BLaER1 treated with 17β-estradiol and CSF1 and Interleukin-3, amounts not matched to agents 10 nM and 100 nM (cell line): Measurements from ENCODE around the gene SIGLEC14.

Experiments used
- H3K27ac ChIP-seq, 11 experiments: shearing (Covaris generic); formaldehyde crosslinking; 2 replicates each; pipeline ENCODE4 v1.8.1; 2022
- H3K27me3 ChIP-seq, 11 experiments: shearing (Covaris generic); formaldehyde crosslinking; 2 replicates each; pipeline ENCODE4 v1.8.1; 2022
- H3K36me3 ChIP-seq, 11 experiments: shearing (Covaris generic); formaldehyde crosslinking; 2 replicates each; pipeline ENCODE4 v1.8.1; 2022
- H3K4me1 ChIP-seq, 10 experiments: shearing (Covaris generic); formaldehyde crosslinking; 2 replicates each; pipeline ENCODE4 v1.8.1; 2022
- H3K4me2 ChIP-seq, 11 experiments: shearing (Covaris generic); formaldehyde crosslinking; 2 replicates each; pipeline ENCODE4 v1.8.1; 2022
- H3K4me3 ChIP-seq, 10 experiments: shearing (Covaris generic); formaldehyde crosslinking; 2 replicates each; pipeline ENCODE4 v1.8.1; 2022
- H3K9ac ChIP-seq, 11 experiments: shearing (Covaris generic); formaldehyde crosslinking; 2 replicates each; pipeline ENCODE4 v1.8.1; 2022
- H3K9me3 ChIP-seq, 11 experiments: shearing (Covaris generic); formaldehyde crosslinking; replicated peaks in 1 of 11; 2 replicates each; pipeline ENCODE4 v1.8.1; 2022
- H4K20me1 ChIP-seq, 11 experiments: shearing (Covaris generic); formaldehyde crosslinking; 2 replicates each; pipeline ENCODE4 v1.8.1; 2022
- Cebpa-rat ChIP-seq, 11 experiments: shearing (Covaris generic); IDR thresholded peaks; 2 replicates each; pipeline ENCODE4 v1.8.1; 2022

SIGLEC14 gene

DNA sequence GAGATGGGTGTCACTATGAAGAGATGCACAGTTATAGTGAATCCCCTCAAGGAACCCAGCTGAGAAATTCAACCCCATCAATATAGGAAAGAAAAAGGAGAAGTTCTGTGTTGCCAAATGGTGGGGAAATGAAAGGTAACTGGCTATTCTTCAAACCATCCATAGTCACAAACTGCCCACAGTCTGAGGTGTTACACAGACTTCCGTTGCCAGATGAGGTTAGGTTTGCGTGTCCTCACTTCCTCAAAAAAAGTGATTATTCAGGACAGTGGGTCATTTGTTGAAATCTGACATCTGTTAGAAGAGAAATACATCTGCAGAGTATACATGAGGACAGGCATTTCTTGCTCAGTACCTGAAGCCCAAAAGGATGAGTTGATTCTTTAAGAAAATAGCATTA lies 25.4 kb downstream of the SIGLEC14 start:
- Histone ChIP-seq H3K9ac (peak overlapping the region in 1 of 11 experiments; percentile 25; a peak in 2 of 22 replicates), H3K27ac (peak overlapping the region in 7 of 11 experiments; percentile 19 to 71 (median 45); a peak in 10 of 22 replicates), H3K36me3 (peaks cover 0 to 48% (median 0%) of the 10 kb centered on the region in 11 experiments; a peak in 4 of 22 replicates), H3K4me2 (peak overlapping the region in 8 of 11 experiments; percentile 10 to 62 (median 38); a peak in 14 of 22 replicates), H3K27me3 (no peaks in the 10 kb centered on the region), H3K4me3 (no peak overlapping the region), H3K4me1 (peaks cover 0 to 41% (median 19%) of the 10 kb centered on the region in 10 experiments; a peak in 15 of 20 replicates), H4K20me1 (no peaks in the 10 kb centered on the region), H3K9me3 (0 out of 22 replicates have a peak, but pooled peaks cover 0 to 7% (median 0%) of the 10 kb centered on the region in 11 experiments)
- peak in 5 of 11 experiments; percentile 40 to 72 (median 54); a peak in 7 of 22 replicates for TF ChIP-seq Cebpa-rat (IDR thresholded peaks at IDR 0.05)

DNA sequence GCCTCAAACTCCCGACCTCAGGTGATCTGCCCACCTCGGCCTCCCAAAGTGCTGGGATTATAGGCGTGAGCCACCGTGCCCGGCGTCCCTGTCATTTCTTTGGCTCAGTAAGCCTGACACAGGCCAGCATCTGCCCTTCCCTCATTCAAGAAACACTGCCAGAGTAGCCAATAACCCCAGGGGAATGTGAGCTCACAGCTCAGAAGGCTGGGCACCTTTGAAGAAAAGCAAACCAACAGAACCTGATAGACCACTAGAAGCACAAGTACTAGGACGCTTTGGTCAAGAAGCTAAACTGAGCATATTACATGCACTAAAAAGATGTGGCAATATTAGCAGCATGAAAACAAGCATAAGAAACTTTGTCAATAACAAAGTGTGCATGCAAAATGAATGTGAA lies 30.6 kb downstream of the SIGLEC14 start:
- H3K4me3 ChIP-seq, result no peak overlapping the region
- peaks cover 0 to 44% (median 0%) of the 10 kb centered on the region in 11 experiments; a peak in 4 of 22 replicates for H3K36me3 ChIP-seq
- H3K4me1 ChIP-seq, result peaks cover 0 to 22% (median 11%) of the 10 kb centered on the region in 10 experiments; a peak in 15 of 20 replicates
- H4K20me1 ChIP-seq, result no peaks in the 10 kb centered on the region
- no peak for TF ChIP-seq Cebpa-rat (IDR thresholded peaks at IDR 0.05)
- H3K9me3 ChIP-seq, result peaks cover 7 to 20% (median 12%) of the 10 kb centered on the region in 11 experiments; a peak in 20 of 22 replicates
- H3K9ac ChIP-seq, result no peak overlapping the region
- H3K27me3 ChIP-seq, result no peaks in the 10 kb centered on the region
- H3K4me2 ChIP-seq, result peak overlapping the region in 1 of 11 experiments; percentile 35; a peak in 2 of 22 replicates
- H3K27ac ChIP-seq, result no peak overlapping the region

DNA sequence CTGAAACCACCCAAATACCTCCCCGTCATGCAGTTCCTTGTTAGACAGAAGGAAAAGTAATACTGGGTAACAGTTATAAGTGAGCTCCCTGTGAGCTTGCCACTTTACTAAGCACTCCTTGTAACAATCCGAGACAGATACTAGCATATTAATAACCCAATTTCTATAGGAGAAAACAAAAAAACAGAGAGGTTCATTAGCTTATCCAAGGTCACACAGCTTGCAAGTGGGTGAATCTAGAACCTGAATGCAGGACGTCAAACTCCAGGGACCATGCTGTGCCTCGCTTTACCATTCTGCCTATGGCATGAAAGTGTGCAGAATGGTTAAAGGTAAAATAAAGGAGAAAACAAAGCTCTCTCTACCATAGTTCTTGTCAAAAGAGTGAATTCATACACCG lies 31.8 kb downstream of the SIGLEC14 start:
- Histone ChIP-seq H4K20me1 (no peaks in the 10 kb centered on the region), H3K27me3 (no peaks in the 10 kb centered on the region), H3K36me3 (peaks cover 0 to 44% (median 0%) of the 10 kb centered on the region in 11 experiments; a peak in 4 of 22 replicates), H3K9me3 (peaks cover 7 to 20% (median 12%) of the 10 kb centered on the region in 11 experiments; a peak in 20 of 22 replicates), H3K4me1 (peaks cover 0 to 10% (median 0%) of the 10 kb centered on the region in 10 experiments; a peak in 7 of 20 replicates), H3K27ac (no peak overlapping the region), H3K4me3 (no peak overlapping the region), H3K9ac (no peak overlapping the region), H3K4me2 (no peak overlapping the region)
- no peak for TF ChIP-seq Cebpa-rat (IDR thresholded peaks at IDR 0.05)

DNA sequence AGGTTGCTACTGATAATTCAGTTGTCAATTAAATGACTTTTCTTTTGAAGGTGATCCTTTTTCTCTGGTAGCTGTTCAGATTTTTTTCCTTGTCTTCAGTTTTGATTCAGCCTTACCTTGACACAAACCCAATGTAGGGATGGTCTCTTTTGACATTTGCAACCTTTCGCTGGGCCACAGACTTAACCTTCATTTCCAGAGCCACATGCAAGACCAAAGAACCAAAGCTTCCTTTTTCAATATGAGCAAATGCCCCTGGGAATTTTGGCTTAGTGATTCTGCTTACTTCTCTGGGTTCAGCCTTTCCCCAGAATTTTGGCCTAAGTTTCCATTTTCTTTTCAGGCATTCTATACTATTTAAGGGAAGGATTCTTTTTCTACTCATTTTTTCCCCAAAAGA lies 36.0 kb downstream of the SIGLEC14 start:
- H3K36me3 ChIP-seq, result peaks cover 0 to 35% (median 0%) of the 10 kb centered on the region in 11 experiments; a peak in 4 of 22 replicates
- no peak overlapping the region for H3K27ac ChIP-seq
- TF ChIP-seq Cebpa-rat (IDR thresholded peaks at IDR 0.05), result no peak
- peaks cover 0 to 16% (median 8%) of the 10 kb centered on the region in 10 experiments; a peak in 9 of 20 replicates for H3K4me1 ChIP-seq
- no peaks in the 10 kb centered on the region for H3K27me3 ChIP-seq
- H4K20me1 ChIP-seq, result no peaks in the 10 kb centered on the region
- no peak overlapping the region for H3K9ac ChIP-seq
- H3K4me3 ChIP-seq, result no peak overlapping the region
- H3K4me2 ChIP-seq, result no peak overlapping the region
- peaks cover 7 to 20% (median 12%) of the 10 kb centered on the region in 11 experiments; a peak in 20 of 22 replicates for H3K9me3 ChIP-seq

DNA sequence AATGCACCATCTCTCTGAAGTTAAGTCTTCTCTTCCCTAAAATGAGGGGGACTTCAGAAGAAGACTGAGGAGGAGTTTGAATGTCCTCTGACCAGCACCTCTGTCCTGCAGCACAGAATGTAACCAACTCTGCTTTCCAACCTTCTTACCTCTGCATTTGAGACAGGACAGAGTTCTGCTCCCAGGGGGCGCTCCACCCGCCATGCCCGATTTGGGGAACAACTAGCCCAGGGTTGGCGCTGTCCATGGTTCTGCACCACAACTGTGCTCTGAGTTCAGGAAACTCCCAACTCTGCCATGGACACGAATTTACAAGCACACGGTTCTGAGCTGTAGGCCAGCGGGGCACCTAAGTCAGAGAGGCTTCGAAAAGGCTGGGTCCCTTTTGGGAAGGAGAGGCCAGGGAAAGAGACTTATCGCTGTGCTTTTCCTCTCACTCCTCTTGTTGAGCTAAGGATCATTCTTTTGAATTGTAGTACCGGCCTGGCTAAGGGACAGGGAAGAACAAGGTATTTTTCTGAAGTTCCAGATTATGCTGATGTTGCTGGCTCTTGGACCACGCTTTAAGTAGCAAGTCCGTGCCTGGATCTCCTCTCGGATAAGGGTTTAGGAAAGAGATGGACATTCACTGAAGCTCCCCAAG lies 38.6 kb downstream of the SIGLEC14 start:
- Histone ChIP-seq H3K9ac (no peak overlapping the region), H3K27ac (no peak overlapping the region), H4K20me1 (no peaks in the 10 kb centered on the region), H3K9me3 (peaks cover 5 to 13% (median 8%) of the 10 kb centered on the region in 11 experiments; a peak in 20 of 22 replicates), H3K4me1 (peaks cover 0 to 15% (median 8%) of the 10 kb centered on the region in 10 experiments; a peak in 8 of 20 replicates), H3K4me2 (no peak overlapping the region), H3K36me3 (peaks cover 0 to 16% (median 0%) of the 10 kb centered on the region in 11 experiments; a peak in 4 of 22 replicates), H3K4me3 (no peak overlapping the region), H3K27me3 (no peaks in the 10 kb centered on the region)
- no peak for TF ChIP-seq Cebpa-rat (IDR thresholded peaks at IDR 0.05)

DNA sequence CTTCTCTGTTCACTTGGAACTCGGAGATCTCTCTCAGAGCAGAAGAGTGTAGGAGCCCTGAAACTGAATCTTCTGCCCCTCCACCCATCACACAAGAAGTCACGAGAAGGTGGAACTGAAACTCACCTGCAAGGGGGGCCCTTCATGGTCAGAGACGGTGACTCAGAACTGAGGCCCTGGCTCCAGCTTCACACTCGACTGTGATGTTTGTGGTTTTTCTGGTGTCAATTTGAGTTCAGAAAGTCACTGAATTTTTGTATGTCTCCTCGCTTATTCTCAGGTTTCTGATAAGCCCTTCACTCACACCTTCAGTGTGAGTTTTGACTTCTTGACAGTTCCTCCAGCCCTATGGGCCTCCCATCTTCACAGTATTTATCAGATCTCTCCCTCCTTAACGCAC lies 39.5 kb downstream of the SIGLEC14 start:
- Histone ChIP-seq H3K4me1 (peaks cover 4 to 20% (median 13%) of the 10 kb centered on the region in 10 experiments; a peak in 16 of 20 replicates), H3K36me3 (peaks cover 0 to 7% (median 0%) of the 10 kb centered on the region in 11 experiments; a peak in 3 of 22 replicates), H3K4me2 (peak overlapping the region in 6 of 11 experiments; percentile 16 to 36 (median 24); a peak in 8 of 22 replicates), H3K9me3 (peaks cover 0 to 3% (median 0%) of the 10 kb centered on the region in 11 experiments; a peak in 1 of 22 replicates), H3K9ac (no peak overlapping the region), H3K4me3 (no peak overlapping the region), H4K20me1 (no peaks in the 10 kb centered on the region), H3K27me3 (no peaks in the 10 kb centered on the region), H3K27ac (no peak overlapping the region)
- no peak for TF ChIP-seq Cebpa-rat (IDR thresholded peaks at IDR 0.05)

DNA sequence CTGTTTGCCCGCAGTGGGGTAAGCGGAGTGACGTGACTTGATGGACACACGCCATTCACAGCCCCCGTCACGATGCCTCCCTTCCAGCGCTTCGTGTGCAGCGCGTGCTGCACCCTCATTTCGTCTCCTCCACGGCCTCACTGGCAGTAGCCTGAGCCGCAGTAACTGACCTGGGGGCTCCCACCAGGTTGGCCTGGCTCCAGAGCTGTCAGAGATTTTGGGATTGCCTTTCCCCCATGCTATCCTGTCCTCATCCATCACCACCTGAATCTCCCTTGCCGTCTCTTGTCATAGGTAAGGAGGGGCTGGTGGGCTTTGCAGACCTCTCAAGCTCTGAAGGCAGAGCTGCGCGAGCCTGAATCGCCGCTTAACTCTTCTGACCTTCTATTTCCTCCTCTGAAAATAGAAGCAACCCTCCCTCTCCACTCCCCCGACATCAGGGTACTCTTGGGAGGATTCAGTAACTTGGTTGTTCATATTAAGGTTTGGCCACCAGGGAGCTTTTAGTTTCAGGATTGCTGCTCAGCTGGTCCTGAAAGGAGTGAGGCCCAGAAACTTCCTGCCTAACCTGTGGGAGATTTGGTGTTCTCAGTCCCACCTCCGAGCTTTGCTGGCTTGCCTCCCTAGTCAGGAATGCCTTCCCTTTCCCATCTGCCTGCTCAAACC lies 44.3 kb downstream of the SIGLEC14 start:
- Histone ChIP-seq H3K4me2 (peak overlapping the region in 9 of 11 experiments; percentile 15 to 55 (median 54); a peak in 15 of 22 replicates), H3K27ac (no peak overlapping the region; a peak in 1 of 22 replicates)

DNA sequence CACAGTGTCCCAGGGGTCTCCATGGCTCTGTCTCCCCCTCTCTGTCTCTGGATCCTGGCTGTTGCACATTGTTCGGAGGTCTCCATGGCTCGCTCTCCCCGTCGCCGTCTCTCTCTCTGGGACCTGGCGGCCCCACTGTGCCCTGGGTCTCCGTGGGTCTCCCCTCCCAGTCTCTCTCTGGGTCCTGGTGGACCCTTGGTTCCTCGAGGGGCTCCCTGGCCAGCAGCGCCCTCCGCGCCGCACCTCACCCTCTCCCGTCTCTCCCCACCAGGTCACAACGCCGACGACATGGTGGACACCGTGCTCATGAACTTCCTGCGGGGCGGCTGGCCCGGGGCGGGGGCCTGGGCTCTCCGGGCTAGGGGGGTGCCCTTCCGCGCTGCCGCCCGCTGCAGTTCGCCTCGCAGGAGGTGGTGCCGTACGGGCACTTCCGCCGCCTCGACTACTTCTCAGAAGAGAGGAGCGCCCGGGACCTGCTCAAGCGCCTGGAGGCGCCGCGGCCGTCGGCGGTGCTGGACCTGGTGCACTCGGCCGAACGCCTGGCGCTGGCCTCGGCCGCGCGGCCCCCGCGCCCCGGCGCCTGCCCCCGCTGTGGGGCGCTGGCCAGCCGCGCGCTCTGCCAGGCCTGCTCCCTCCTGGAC lies 45.6 kb downstream of the SIGLEC14 start:
- Histone ChIP-seq H3K9me3 (peaks cover 10 to 19% (median 11%) of the 10 kb centered on the region in 11 experiments; a peak in 21 of 22 replicates), H3K9ac (no peak overlapping the region), H3K27me3 (no peaks in the 10 kb centered on the region), H3K4me1 (peaks cover 0 to 12% (median 10%) of the 10 kb centered on the region in 10 experiments; a peak in 15 of 20 replicates), H3K4me2 (no peak overlapping the region), H3K36me3 (no peaks in the 10 kb centered on the region), H3K4me3 (no peak overlapping the region), H4K20me1 (no peaks in the 10 kb centered on the region), H3K27ac (no peak overlapping the region)
- no peak for TF ChIP-seq Cebpa-rat (IDR thresholded peaks at IDR 0.05)

More for the DNA sequence above, 44.3 kb downstream of the SIGLEC14 start:
- TF ChIP-seq Cebpa-rat (IDR thresholded peaks at IDR 0.05), result no peak
- no peak overlapping the region for H3K4me3 ChIP-seq
- no peak overlapping the region for H3K9ac ChIP-seq
- no peaks in the 10 kb centered on the region for H3K36me3 ChIP-seq
- peaks cover 10 to 19% (median 11%) of the 10 kb centered on the region in 11 experiments; a peak in 21 of 22 replicates for H3K9me3 ChIP-seq
- peaks cover 8 to 19% (median 16%) of the 10 kb centered on the region in 10 experiments; a peak in 16 of 20 replicates for H3K4me1 ChIP-seq
- no peaks in the 10 kb centered on the region for H3K27me3 ChIP-seq
- no peaks in the 10 kb centered on the region for H4K20me1 ChIP-seq
